Measurements from ENCODE around the gene ITIH2.
A peak's percentile ranks its signal among the peaks of the same experiment; 100 is the strongest.
"Not testable (repeated sequence)": the region's sequence is repeated elsewhere in the genome, so short reads cannot be mapped to it uniquely, and the experiment has no call there.

Gene ITIH2

GRCh38 chr10:7744307-7744706, 41.2 kb downstream of the ITIH2 start:
- no peak for DNase-seq (ENCODE audit: low spot score)
- no peak for TF ChIP-seq CTCF (IDR thresholded peaks at IDR 0.05; ENCODE audit: extremely low read depth, missing control alignments)

GRCh38 chr10:7748637-7749036, 45.5 kb downstream of the ITIH2 start:
- DNase-seq (ENCODE audit: low spot score), result not testable (repeated sequence)

GRCh38 chr10:7750222-7750621, 47.1 kb downstream of the ITIH2 start:
- no peak for DNase-seq (ENCODE audit: low spot score)
- no peak for TF ChIP-seq CTCF (IDR thresholded peaks at IDR 0.05; ENCODE audit: extremely low read depth, missing control alignments)

- no peak for TF ChIP-seq CTCF (IDR thresholded peaks at IDR 0.05; ENCODE audit: extremely low read depth, missing control alignments)
- DNase-seq (ENCODE audit: low spot score), result no peak
Observed at GRCh38 chr10:7752251-7752650, 49.1 kb downstream of the ITIH2 start.

- DNase-seq (ENCODE audit: low spot score), result no peak
- no peak for TF ChIP-seq CTCF (IDR thresholded peaks at IDR 0.05; ENCODE audit: extremely low read depth, missing control alignments)
Observed at GRCh38 chr10:7755103-7755502, 52.0 kb downstream of the ITIH2 start.

GRCh38 chr10:7756360-7756992, 53.4 kb downstream of the ITIH2 start:
- TF ChIP-seq CTCF (IDR thresholded peaks at IDR 0.05; ENCODE audit: extremely low read depth, missing control alignments), result peak; percentile 44
- DNase-seq (ENCODE audit: low spot score), result peak; percentile 12

GRCh38 chr10:7763929-7764328, 60.8 kb downstream of the ITIH2 start:
- no peak for TF ChIP-seq CTCF (IDR thresholded peaks at IDR 0.05; ENCODE audit: extremely low read depth, missing control alignments)
- DNase-seq (ENCODE audit: low spot score), result no peak

- no peak for TF ChIP-seq CTCF (IDR thresholded peaks at IDR 0.05; ENCODE audit: extremely low read depth, missing control alignments)
- DNase-seq (ENCODE audit: low spot score), result no peak
Observed at GRCh38 chr10:7766241-7766640, 63.1 kb downstream of the ITIH2 start.

All from GM20000 (cell line).